OCI-M1 (cell line): Measurements from ENCODE around the gene TMEM72.

Experiments used
- DNase-seq: peaks from one replicate; lab custom pipeline; 2025; lab: John Stamatoyannopoulos, UW

The TMEM72 gene

GRCh38 chr10:44980309-44981171, 69.4 kb downstream of the TMEM72 start:
- DNase-seq: peak; percentile 34

- peak; percentile 58 for DNase-seq
Observed at GRCh38 chr10:44981172-44982113, 70.3 kb downstream of the TMEM72 start.

GRCh38 chr10:44982114-44982460, 71.0 kb downstream of the TMEM72 start:
- DNase-seq: no peak

- no peak for DNase-seq
Observed at GRCh38 chr10:44982496-44982895, 71.4 kb downstream of the TMEM72 start.

GRCh38 chr10:44983066-44983894, 72.1 kb downstream of the TMEM72 start:
- no peak for DNase-seq

- DNase-seq: no peak
Observed at GRCh38 chr10:44983895-44984278, 72.8 kb downstream of the TMEM72 start.

GRCh38 chr10:44984671-44985101, 73.5 kb downstream of the TMEM72 start:
- DNase-seq: no peak

- peak; percentile 61 for DNase-seq
Observed at GRCh38 chr10:44985175-44985681, 74.1 kb downstream of the TMEM72 start.

- no peak for DNase-seq
Observed at GRCh38 chr10:44986179-44986578, 75.0 kb downstream of the TMEM72 start.
